ENCODE measurements around the gene UHRF2.
"Not testable (repeated sequence)": the region's sequence is repeated elsewhere in the genome, so short reads cannot be mapped to it uniquely, and the experiment has no call there.

The UHRF2 gene

DNA sequence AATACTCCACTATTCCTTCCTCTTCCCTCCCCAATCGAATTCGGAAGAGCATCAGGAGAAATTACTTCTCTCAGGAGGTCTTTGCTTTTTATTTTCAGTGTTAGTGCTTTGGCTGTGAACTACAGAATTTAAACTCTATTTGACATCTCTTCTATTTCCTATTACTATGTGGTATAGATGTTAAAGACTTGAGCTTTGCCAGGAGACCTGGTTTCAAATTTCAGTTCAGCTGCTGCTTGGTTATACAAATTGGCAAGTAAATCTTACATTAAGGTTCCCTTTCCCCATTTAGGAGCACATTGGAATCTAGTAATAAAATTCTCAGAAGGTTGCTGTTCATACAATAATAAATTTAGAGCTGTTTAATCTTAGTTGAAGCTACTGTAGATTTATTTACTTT lies 13.1 kb downstream of the UHRF2 start:
- no peak for DNase-seq (ENCODE audit: low read depth)
- no peak overlapping the region for H3K4me3 ChIP-seq (ENCODE audit: low read depth, low read length)

DNA sequence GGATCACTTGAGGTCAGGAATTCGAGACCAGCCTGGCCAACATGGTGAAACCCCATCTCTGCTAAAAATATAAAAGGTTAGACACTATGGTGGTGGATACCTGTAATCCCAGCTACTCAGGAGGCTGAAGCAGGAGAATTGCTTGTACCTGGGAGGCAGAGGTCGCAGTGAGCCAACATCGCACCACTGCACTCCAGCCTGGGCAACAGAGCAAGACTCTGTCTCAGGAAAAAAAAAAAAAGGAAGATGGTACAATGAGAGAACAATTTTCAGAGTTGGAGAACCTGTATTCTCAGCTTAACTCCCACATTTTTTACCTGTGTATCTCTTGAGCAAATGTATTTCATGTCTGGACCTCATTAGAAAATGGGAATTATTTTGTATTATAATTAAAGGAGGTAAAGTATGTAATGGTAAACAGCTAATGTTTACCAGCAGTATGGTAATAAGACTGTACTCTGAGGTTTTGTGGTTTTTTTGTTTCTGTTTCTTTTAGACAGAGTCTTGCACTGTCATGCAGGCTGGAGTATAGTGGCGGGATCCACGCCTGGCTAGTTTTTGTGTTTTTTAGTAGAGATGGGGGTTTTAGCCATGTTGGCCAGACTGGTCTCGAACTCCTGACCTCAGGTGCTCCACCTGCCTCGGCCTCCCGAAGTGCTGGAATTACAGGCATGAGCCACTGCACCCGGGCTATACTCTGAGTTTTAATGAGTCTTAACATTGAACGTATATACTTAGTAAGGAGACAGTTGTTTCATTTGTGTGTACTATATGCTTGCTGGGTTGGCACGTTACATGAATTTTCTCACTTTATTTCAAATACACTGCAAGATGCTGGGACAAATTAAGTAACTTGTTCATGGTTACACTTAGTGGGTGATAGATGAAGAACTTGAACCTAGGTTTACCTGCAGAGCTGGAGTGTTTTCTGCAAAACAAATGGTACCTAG lies 16.2 kb downstream of the UHRF2 start:
- DNase-seq (ENCODE audit: low read depth), result no peak
- H3K4me3 ChIP-seq (ENCODE audit: low read depth, low read length), result no peak overlapping the region

DNA sequence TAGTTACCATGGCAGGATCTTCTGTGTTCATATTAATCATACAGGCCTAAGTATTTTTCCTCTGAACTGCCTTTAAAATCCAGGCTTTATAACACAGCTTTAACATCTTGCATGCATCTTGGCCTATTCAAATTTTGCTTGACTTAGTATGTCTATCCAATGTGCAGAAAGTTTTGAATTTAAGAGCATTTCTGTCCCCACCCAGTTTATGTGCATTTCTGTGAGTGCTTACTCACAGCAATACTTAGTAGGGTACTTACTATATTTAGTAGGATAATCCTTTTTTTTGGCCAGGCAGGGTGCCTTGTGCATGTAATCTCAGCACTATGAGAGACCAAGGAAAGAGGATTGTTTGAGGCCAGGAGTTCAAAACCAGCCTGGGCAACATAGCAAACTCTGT lies 18.0 kb downstream of the UHRF2 start:
- no peak for DNase-seq (ENCODE audit: low read depth)
- no peak overlapping the region for H3K4me3 ChIP-seq (ENCODE audit: low read depth, low read length)

DNA sequence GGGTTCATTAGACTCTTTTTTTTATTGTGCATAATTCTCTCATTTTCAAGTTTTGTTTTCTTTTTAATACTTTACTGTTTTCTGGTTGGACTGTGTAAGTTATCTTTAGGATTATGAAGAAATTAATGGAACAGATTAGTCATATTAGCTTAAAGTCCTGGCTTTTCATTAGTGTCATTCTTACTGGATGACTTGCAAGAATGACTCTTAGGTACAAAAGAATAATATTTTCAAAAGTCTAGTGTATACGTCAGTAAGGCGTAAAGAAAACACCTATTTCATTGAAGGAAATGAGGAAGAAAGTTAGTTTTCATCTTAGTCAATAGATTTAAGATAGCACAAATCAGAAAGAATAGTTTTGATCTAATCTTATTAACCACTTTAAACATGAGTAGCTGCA lies 20.4 kb downstream of the UHRF2 start:
- no peak for DNase-seq (ENCODE audit: low read depth)
- H3K4me3 ChIP-seq (ENCODE audit: low read depth, low read length), result no peak overlapping the region

DNA sequence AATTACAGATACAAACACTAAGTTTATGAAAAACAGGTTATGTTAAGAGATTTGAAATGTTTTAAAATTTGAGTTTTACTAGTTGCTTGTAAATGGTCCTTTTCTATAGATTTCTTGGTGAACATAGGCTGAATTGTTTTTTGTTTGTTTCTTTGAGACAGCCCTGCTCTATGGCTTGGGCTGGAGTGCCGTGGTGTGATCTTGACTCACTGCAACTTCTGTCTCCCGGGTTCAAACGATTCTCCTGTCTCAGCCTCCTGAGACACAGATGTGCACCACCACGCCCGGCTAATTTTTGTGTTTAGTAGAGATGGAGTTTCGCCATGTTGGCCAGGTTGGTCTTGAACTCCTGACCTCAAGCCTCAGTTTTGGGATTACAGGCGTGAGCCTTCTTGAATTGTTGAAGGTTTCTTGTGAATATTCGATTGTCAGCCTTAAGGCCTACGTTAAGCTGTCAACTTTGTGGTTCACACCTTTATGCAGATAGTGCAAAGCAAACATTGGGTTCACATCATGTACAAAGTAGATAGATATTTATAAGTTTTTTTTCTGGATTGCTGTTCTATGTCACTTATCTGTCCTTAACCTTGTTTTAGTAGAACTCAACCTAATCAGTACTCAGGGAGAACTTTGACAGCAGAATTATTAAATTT lies 26.2 kb downstream of the UHRF2 start:
- no peak overlapping the region for H3K4me3 ChIP-seq (ENCODE audit: low read depth, low read length)
- no peak for DNase-seq (ENCODE audit: low read depth)

DNA sequence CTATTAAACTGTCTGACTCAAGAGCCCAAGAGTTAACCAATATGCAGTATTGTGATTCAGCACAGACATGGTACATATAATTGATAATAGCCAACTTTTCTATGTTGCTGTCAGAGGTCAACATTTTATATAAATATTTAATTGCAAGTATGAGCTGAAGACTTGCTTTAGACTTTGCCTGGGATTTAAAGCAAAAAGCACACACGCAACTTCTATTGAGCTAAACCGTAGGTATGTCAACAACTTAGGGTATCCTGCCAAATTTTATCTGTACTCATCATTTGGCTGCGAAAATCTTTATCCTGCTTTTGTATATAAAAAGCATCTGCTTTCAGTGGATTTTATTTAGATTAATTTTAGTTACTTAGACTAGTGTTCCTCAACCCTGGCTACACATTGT lies 27.4 kb downstream of the UHRF2 start:
- DNase-seq (ENCODE audit: low read depth), result no peak
- no peak overlapping the region for H3K4me3 ChIP-seq (ENCODE audit: low read depth, low read length)

DNA sequence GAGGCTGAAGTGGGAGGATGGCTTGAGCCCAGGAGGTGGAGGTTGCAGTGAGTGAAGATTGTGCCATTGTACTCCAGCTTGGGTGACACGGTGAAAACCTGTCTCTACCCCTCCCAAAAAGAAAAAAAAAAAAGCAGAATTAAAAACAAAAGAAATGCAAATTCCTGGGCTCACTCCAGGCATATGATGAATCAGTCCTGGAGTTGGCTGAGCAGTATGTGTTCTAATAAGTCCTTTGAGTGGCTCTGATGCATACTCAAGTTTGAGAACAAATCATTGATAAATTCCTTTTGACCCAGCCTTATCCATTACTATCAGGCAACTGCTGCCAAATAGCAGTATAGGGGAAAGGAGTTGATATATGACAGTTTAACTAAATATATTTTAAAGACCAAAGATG lies 28.3 kb downstream of the UHRF2 start:
- DNase-seq (ENCODE audit: low read depth), result no peak
- no peak overlapping the region for H3K4me3 ChIP-seq (ENCODE audit: low read depth, low read length)

DNA sequence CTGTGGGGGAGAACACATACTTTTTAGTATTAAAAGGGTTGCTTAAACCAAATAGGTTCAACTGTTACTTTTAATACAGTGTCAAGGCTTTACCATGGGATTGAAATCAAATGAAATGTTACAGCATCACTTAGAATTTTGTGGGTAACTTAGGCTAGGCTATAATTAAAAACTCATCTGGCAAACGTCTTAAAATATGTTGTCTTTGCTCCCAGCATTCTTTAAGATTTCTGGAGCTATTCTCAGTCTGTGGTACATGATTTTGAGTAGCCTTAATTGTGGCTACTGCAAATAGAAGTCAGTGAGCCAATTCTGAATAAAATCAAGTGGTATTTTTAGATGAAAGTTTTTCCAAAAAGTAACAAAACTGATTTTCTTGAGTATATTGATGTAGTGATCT lies 30.7 kb downstream of the UHRF2 start:
- H3K4me3 ChIP-seq (ENCODE audit: low read depth, low read length), result no peak overlapping the region
- DNase-seq (ENCODE audit: low read depth), result no peak

DNA sequence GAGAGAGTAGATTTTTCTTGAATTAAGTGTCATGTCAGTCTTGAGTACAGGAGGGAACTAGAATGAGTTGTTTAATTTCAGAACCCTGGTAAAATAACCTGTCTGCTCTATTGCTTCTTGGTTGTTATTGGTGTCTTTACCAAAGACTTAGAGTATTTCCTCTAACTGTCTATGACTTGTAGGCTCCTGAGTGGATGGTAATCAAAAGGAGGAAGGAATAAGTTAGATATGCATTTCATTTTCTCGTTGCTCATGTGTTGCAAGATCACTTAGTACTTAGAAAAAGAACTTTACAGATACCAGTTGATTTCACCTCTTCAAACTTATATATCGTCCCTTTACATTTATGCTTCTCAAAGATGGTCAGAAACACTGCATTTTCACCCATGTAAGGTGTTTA lies 31.1 kb downstream of the UHRF2 start:
- DNase-seq (ENCODE audit: low read depth), result no peak
- no peak overlapping the region for H3K4me3 ChIP-seq (ENCODE audit: low read depth, low read length)

DNA sequence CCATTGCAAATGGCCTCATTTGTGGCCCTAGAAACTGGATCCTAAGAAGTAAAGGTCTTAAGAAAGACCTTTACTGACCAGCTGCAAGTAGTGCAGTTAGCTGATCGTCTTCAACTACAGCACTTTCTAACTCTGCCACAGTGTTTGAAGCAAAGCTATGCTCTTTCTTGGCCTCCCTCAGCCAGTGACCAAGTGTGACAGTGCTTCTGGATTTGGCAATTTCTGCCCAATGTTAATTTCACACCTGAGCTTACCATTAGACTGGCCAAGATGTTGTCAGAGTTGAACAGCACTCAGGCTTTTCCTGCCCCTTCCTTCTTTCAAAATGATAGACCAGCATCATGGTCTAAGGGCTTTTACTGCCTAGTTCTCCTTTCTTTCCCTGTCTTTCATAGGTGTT lies 36.1 kb downstream of the UHRF2 start:
- no peak for DNase-seq (ENCODE audit: low read depth)
- no peak overlapping the region for H3K4me3 ChIP-seq (ENCODE audit: low read depth, low read length)

DNA sequence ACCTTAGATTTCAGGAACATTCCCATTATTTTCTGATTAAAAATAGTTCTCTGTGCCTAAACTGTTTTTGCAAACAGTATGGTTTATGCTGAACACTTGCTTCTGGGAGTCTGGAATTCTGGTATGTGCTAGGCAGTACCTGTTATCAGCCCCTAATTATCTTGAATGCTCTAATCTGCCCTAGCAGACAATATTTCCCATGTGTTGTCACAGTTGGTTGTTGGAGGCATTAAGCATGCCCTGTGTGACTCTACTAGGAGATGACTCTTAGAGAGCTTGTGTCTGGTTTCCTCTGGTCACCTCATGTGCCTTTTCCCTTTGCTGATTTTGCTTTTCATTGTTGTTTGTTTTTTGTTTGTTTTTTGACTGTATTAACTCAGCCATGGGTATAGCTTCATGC lies 36.6 kb downstream of the UHRF2 start:
- no peak for DNase-seq (ENCODE audit: low read depth)
- no peak overlapping the region for H3K4me3 ChIP-seq (ENCODE audit: low read depth, low read length)

DNA sequence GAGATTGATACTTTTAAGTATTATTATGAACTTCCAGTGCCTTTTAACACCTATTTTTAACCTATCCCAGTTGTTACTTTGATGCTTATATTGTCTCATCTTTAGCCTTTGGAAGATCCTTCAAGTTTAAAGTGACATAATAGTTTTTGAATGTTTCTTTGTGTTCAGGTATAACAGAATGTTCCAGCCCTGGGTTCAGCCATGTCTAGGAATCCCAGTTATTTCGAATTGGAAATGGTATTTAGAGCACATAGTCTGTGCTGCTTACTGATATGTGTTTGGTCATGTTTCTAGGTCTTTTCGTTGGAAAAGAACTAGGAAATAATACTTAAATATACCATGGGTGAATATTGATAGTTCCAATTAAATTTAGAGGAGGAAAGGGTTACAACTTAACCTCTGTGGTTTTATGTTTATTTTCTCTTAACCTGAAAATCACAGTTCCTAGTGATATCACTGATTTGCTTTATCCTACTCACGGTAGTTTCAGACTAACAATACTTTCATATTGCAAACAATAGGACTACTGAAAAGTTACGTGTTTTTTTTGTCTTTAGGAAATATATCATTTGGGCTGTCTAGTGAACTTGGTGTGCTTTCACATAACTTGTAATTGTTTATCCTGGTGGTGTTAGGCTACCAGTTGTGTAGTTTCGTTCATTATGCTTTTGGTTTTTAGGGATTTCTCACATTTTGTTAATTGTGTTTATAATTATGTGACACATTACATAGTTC lies 37.8 kb downstream of the UHRF2 start:
- no peak for DNase-seq (ENCODE audit: low read depth)
- H3K4me3 ChIP-seq (ENCODE audit: low read depth, low read length), result no peak overlapping the region

DNA sequence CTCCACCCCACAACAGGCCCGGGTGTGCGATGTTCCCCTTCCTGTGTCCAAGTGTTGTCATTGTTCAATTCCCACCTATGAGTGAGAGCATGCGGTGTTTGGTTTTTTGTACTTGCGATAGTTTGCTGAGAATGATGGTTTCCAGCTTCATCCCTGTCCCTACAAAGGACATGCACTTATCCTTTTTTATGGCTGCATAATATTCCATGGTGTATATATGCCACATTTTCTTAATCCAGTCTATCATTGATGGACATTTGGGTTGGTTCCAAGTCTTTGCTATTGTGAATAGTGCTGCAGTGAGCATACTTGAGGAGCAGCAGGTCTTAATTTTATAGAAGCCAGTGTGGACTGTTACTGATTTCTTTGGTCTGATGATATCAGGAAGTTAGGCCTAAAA lies 42.3 kb downstream of the UHRF2 start:
- not testable (repeated sequence) for DNase-seq (ENCODE audit: low read depth); H3K4me3 ChIP-seq (ENCODE audit: low read depth, low read length)

DNA sequence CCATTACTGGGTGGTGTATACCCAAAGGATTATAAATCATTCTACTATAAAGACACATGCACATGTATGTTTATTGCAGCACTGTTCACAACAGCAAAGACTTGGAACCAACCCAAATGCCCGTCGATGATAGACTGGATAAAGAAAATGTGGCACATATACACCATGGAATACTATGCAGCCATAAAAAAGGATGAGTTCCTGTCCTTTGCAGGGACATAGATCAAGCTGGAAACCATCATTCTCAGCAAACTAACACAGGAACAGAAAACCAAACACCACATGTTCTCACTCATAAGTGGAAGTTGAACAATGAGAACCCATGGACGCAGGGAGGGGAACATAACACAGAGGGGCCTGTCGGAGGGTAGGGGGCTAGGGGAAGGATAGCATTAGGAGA lies 45.7 kb downstream of the UHRF2 start:
- not testable (repeated sequence) for H3K4me3 ChIP-seq (ENCODE audit: low read depth, low read length); DNase-seq (ENCODE audit: low read depth)

DNA sequence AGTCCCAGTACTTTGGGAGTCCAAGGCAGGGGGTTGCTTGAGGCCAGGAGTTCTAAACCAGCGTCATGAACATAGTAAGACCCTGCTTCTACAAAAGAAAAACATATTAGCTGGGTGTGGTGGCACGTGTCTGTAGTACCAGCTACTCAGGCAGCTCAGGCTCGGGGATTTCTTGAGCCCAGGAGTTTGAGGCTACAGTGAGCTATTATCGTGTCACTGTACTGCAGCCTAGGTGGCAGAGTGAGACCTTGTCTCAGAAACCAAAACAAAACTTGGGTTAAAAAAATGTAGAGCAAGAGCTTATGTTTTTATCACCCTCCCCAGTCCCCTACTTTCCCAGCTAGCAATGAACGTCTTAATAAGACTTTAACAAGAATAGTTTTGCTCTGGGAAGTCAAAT lies 46.7 kb downstream of the UHRF2 start:
- no peak overlapping the region for H3K4me3 ChIP-seq (ENCODE audit: low read depth, low read length)
- DNase-seq (ENCODE audit: low read depth), result no peak

DNA sequence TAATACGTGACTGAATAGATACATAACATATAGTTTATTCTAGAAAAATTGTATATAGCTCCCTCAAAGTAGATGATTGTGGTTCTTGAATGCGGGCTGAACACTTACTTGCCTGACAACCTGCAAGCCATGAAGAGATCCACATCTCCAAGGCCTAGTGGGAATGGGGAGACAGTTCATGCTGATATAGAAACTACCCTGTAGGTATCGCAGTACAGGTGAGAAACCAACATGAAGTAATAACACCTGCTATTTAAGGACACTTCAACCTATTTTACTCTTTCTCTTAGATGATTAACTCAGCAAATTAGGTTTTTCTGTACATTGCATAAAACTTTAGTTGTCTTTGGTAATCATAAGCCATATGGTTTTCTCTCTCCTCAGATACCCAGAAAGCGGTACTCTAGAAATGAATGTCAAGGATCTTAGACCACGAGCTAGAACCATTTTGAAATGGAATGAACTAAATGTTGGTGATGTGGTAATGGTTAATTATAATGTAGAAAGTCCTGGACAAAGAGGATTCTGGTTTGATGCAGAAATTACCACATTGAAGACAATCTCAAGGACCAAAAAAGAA lies 47.3 kb downstream of the UHRF2 start:
- H3K4me3 ChIP-seq (ENCODE audit: low read depth, low read length), result no peak overlapping the region

DNA sequence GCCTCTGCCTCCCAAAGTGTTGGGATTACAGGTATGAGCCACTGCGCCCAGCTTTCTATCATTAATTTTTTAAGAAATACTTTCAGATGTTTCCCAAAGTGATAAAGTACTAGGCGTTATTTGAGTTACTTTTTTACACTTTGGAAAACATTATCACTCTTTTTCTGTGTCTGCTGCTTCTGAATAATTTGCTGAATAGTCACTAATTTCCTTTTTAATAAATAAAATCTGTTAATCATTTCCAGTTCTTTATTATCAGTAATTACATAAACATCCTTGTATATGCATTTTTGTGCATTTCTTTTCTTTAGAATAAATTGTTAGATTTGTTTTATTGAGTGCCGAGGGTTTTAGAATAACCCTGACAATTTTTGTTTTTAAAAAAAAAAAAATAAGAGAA lies 48.6 kb downstream of the UHRF2 start:
- DNase-seq (ENCODE audit: low read depth), result no peak
- H3K4me3 ChIP-seq (ENCODE audit: low read depth, low read length), result no peak overlapping the region

More for the DNA sequence above, 47.3 kb downstream of the UHRF2 start:
- no peak for DNase-seq (ENCODE audit: low read depth)

DNA sequence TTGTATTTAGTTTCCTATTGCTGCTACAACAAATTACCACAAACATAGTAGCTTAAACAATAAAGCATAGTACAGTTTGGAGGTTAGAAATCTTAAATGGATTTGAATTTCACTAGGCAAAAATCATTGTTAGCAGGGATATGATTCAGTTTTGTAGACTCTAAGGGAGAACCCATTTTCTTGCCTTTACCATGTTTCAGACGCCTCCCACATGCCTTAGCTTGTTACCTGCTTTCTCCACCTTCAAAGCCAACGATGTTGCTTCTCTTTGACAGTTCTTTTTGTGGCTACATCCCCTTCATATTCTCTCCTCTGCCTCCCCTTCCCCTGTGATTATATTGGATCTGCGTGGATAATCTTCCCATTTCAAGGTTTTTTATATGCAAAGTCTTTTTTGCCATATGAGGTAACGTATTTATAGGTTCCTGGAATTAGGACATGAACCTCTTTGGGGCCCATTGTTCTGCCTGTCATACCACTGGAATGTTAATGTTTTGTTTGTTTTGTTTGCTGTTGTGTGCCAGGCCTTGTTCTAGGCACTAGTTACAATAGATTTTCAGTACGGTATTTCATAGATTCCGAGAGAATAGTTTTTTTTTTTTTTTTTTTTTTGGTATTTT lies 54.1 kb downstream of the UHRF2 start:
- no peak overlapping the region for H3K4me3 ChIP-seq (ENCODE audit: low read depth, low read length)
- no peak for DNase-seq (ENCODE audit: low read depth)

DNA sequence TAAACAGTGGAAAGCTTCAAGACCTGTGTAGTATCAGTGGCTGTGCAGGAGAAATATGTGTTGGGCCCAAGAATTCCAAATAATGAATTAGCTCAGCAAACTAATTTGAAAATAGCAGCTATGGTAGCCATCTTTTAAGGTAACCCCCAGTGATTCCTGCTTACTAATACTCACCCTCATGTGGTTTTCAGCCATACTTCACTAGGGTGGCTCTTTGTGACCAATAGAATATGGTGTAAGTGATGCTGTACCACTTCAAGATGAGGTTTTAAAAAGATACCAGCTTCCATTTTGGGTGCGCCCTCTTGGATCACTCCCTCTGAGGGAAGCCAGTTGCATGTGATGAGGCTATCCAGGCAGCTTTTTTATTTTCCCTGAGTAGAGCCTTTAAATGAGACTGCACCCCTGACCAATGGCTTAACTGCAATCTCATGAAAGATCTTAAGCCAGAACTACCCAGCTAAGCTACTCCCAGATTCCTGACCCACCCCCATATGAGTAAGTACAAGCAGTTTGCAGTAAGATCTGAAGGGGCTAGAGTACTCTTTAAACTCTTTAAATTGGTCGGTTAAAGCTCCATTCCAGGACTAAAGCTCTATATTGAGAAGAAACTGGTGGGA lies 58.3 kb downstream of the UHRF2 start:
- DNase-seq (ENCODE audit: low read depth), result peak; percentile 1
- no peak overlapping the region for H3K4me3 ChIP-seq (ENCODE audit: low read depth, low read length)
